ENCODE results near the gene TCP11L2.

DNA sequence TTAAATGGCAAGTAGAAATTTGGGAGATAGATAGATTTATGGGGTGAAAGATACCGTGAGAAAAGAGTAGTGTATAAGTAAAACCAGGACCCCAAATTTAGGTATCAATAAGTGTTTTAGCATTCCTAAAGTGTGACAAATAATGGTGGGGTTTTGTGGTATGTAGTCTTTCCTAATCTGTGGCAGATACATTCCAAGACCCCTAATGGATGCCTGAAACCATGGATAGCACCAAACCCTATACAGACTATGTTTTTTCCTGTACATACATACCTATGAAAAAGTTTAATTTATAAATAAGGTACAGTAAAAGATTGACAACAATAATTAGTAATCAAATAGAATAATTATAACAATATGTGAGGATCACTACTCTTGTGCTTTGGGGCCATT lies 14.4 kb upstream of the TCP11L2 start:
- TF ChIP-seq, protein P1, sequence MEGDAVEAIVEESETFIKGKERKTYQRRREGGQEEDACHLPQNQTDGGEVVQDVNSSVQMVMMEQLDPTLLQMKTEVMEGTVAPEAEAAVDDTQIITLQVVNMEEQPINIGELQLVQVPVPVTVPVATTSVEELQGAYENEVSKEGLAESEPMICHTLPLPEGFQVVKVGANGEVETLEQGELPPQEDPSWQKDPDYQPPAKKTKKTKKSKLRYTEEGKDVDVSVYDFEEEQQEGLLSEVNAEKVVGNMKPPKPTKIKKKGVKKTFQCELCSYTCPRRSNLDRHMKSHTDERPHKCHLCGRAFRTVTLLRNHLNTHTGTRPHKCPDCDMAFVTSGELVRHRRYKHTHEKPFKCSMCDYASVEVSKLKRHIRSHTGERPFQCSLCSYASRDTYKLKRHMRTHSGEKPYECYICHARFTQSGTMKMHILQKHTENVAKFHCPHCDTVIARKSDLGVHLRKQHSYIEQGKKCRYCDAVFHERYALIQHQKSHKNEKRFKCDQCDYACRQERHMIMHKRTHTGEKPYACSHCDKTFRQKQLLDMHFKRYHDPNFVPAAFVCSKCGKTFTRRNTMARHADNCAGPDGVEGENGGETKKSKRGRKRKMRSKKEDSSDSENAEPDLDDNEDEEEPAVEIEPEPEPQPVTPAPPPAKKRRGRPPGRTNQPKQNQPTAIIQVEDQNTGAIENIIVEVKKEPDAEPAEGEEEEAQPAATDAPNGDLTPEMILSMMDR (IDR thresholded peaks at IDR 0.05; ENCODE audit: insufficient read depth, low read depth, low read length), result no peak
- no peak for TF ChIP-seq EZH2 (IDR thresholded peaks at IDR 0.05; ENCODE audit: insufficient read depth, low read length)

All from astrocyte (in vitro differentiated cells and primary cell).